SK-N-SH (cell line): ENCODE data around the gene SLC12A3. TPM values are rescaled to one million over a fixed set of nuclear protein-coding genes. Genes with fewer than 3 reads are reported as not detected.

Experiments
- CTCF ChIA-PET: fragments of 300-600, 350-600 bp; formaldehyde crosslinking; extraction: SDS; loops from one replicate; lab custom pipeline; 2021; lab: Yijun Ruan, JAX
- POLR2A ChIA-PET: fragments of 350-600 bp; sonication (Branson Sonifier 250); formaldehyde crosslinking; extraction: SDS; loops from one replicate; lab custom pipeline; 2020; ENCODE audit warnings: antibody characterized with exemption, inconsistent platforms; lab: Yijun Ruan, JAX
- DNase-seq: peaks from one replicate; pipeline ENCODE4 v3.0.0; 2012
- H2AFZ ChIP-seq: fragments of 200-600 bp; sonication (generic); 2 replicates; pipeline ENCODE4 v1.8.1; 2016; ENCODE audit warnings: antibody characterized with exemption, mild to moderate bottlenecking, low read depth
- H3F3A ChIP-seq: fragments of 200-600 bp; sonication (generic); replicated peaks from 2 replicates; pipeline ENCODE3; 2016; ENCODE audit warnings: antibody characterized with exemption, mild to moderate bottlenecking; ENCODE audit not compliant: insufficient read depth
- H3K27ac ChIP-seq, 2 experiments: fragments of 200-500 bp in 1 of 2; fragments of 200-600 bp in 1 of 2; sonication (Bioruptor generic) in 1 of 2; sonication (generic), shearing (Covaris generic) in 1 of 2; 2 replicates each; pipeline versions ENCODE4 v1.5.1 to v1.6.1; 2014 to 2016; ENCODE audit warnings: low read depth in 2 of 2, inconsistent platforms in 1 of 2, low read length in 1 of 2, mild to moderate bottlenecking in 1 of 2, mixed read lengths in 1 of 2
- H3K27me3 ChIP-seq: fragments of 200-600 bp; sonication (generic), shearing (Covaris generic); 2 replicates; pipeline ENCODE4 v1.6.1; 2016; ENCODE audit warnings: mixed run types; ENCODE audit not compliant: insufficient read depth
- H3K36me3 ChIP-seq, 2 experiments: fragments of 200-500 bp in 1 of 2; fragments of 200-600 bp in 1 of 2; sonication (Bioruptor generic) in 1 of 2; sonication (generic) in 1 of 2; replicated peaks in 1 of 2; 2 replicates each; pipeline versions ENCODE3 to v1.5.1; 2014 to 2016; ENCODE audit warnings: low read length in 1 of 2, mild to moderate bottlenecking in 1 of 2; ENCODE audit not compliant: insufficient read depth in 2 of 2, control insufficient read depth in 1 of 2
- H3K4me1 ChIP-seq, 2 experiments: fragments of 200-500 bp in 1 of 2; fragments of 200-600 bp in 1 of 2; sonication (Bioruptor generic) in 1 of 2; sonication (generic), shearing (Covaris generic) in 1 of 2; 2 replicates each; pipeline versions ENCODE4 v1.5.1 to v1.6.1; 2014 to 2016; ENCODE audit warnings: low read depth in 1 of 2, low read length in 1 of 2, mixed run types in 1 of 2; ENCODE audit not compliant: insufficient read depth in 2 of 2, control insufficient read depth in 1 of 2
- H3K4me2 ChIP-seq: fragments of 200-600 bp; sonication (generic), shearing (Covaris generic); 2 replicates; pipeline ENCODE4 v1.6.1; 2017; ENCODE audit warnings: mixed run types
- H3K4me3 ChIP-seq, 2 experiments: fragments of 200-500 bp in 1 of 2; fragments of 200-600 bp in 1 of 2; sonication (Bioruptor generic) in 1 of 2; sonication (generic), shearing (Covaris generic) in 1 of 2; 2 replicates each; pipeline versions ENCODE4 v1.5.1 to v1.8.1; 2014 to 2016; ENCODE audit warnings: low read depth in 2 of 2, inconsistent platforms in 1 of 2, low read length in 1 of 2, mild to moderate bottlenecking in 1 of 2, mixed read lengths in 1 of 2, moderate library complexity in 1 of 2
- H3K79me2 ChIP-seq: fragments of 200-600 bp; sonication (generic); 2 replicates; pipeline ENCODE4 v1.8.1; 2017; ENCODE audit warnings: mild to moderate bottlenecking; ENCODE audit not compliant: insufficient read depth
- H3K9ac ChIP-seq: fragments of 200-600 bp; sonication (generic); 2 replicates; pipeline ENCODE4 v1.6.1; 2017; ENCODE audit warnings: mixed run types
- H3K9me2 ChIP-seq: fragments of 200-600 bp; sonication (generic); 2 replicates; pipeline ENCODE4 v1.6.1; 2017; ENCODE audit warnings: mixed run types
- H3K9me3 ChIP-seq: fragments of 200-600 bp; sonication (generic); 2 replicates; pipeline ENCODE4 v1.6.1; 2017; ENCODE audit warnings: mixed run types, mild to moderate bottlenecking, moderate library complexity
- H4K20me1 ChIP-seq: fragments of 200-600 bp; sonication (generic); 2 replicates; pipeline ENCODE4 v1.6.1; 2017; ENCODE audit warnings: mild to moderate bottlenecking, mixed run types; ENCODE audit not compliant: insufficient read depth
- GABPA ChIP-seq: IDR thresholded peaks from 2 replicates; pipeline ENCODE4 v1.4.0; 2012; ENCODE audit warnings: low read depth, mild to moderate bottlenecking
- GATA2 ChIP-seq: sonication (generic); formaldehyde crosslinking; IDR thresholded peaks from 2 replicates; pipeline ENCODE4 v1.5.0; 2020; ENCODE audit warnings: mild to moderate bottlenecking, missing genetic modification reagents
- MXI1 ChIP-seq: IDR thresholded peaks from 2 replicates; pipeline ENCODE4 v1.6.1; 2012; ENCODE audit warnings: mild to moderate bottlenecking, low read depth, low read length, improper control_type of control experiment
- NFIC ChIP-seq: IDR thresholded peaks from 2 replicates; pipeline ENCODE4 v1.4.0; 2012; ENCODE audit warnings: borderline replicate concordance
- RXRA ChIP-seq: IDR thresholded peaks from 2 replicates; pipeline ENCODE4 v1.4.0; 2012; ENCODE audit warnings: low read depth, mild to moderate bottlenecking, borderline replicate concordance
- TCF12 ChIP-seq: IDR thresholded peaks from 2 replicates; pipeline ENCODE4 v1.4.0; 2012
- TEAD4 ChIP-seq: IDR thresholded peaks from 2 replicates; pipeline ENCODE4 v1.4.0; 2012; ENCODE audit warnings: mild to moderate bottlenecking, borderline replicate concordance; ENCODE audit not compliant: insufficient read depth
- WGBS: methylation state at CpG from one replicate; pipeline ENCODE4 v1.1.6; 2017; ENCODE audit warnings: low lambda C conversion rate; 5-methylcytosine and 5-hydroxymethylcytosine counted together
- polyA plus RNA-seq, 3 experiments: library from polyadenylated mRNA; depleted of rRNA; stranded (reverse); fragments of >200 nt; gene quantifications; 2 replicates each; pipeline ENCODE4 v1.2.3, GENCODE V29; 2012
- TF ChIP-seq, protein P1 (sequence below): fragments of 200-600 bp; sonication (generic); IDR thresholded peaks from 2 replicates; pipeline ENCODE4 v1.6.1; 2017; ENCODE audit warnings: antibody characterized with exemption, mild to moderate bottlenecking, moderate library complexity
- TF ChIP-seq, protein P2 (sequence below): IDR thresholded peaks from 2 replicates; pipeline ENCODE4 v1.6.1; 2012; ENCODE audit warnings: mild to moderate bottlenecking, low read depth, low read length, moderate library complexity
- TF ChIP-seq, protein P3 (sequence below): IDR thresholded peaks from 2 replicates; pipeline ENCODE4 v1.4.0; 2012; ENCODE audit warnings: low read depth

The SLC12A3 gene
- polyA plus RNA-seq, 1 of the 3 experiments (the other 2 are of a cell fraction), result not detected

DNA sequence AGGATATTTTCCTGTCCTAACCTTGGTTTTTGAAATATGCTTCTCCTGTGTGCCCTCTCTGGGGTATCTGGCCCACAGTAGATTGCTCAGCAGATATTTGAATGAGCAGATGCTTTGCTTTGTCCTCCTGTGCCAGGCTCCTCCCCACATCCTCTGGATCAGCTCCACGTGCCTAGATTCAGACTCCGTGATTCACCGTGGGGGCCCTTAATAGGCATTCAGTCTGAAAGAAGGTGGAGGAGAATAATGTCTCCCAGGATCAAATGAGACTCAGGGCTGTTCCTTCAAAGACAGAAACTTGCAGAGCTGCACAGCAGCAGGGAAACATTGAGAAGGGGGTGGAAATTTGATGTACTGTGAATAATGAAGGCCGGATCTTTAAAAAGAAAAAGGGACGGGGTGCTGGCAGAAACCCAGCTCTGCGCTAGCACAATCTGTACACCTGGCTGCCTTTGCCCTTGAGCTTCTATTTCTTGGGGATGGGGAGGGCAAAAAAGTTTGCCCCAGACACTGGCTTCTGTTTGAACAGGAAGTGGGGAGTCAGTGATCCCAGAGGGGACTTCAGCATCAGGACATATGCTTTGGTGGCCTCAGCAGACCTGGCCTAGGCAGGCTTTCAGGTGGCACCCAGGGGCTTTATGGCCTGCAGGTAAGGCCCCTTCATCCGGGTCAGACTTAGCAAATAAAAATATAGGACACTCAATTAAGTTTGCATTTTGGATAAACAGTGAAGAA, 15.9 kb upstream of the SLC12A3 start (continued):
- TF ChIP-seq NFIC (peak; percentile 71), TEAD4 (peak; percentile 44; the same call in 1 of the 2 replicates), GATA2 (CRISPR knock-in tag) (peak; percentile 48; the same call in 1 of the 2 replicates)

DNA sequence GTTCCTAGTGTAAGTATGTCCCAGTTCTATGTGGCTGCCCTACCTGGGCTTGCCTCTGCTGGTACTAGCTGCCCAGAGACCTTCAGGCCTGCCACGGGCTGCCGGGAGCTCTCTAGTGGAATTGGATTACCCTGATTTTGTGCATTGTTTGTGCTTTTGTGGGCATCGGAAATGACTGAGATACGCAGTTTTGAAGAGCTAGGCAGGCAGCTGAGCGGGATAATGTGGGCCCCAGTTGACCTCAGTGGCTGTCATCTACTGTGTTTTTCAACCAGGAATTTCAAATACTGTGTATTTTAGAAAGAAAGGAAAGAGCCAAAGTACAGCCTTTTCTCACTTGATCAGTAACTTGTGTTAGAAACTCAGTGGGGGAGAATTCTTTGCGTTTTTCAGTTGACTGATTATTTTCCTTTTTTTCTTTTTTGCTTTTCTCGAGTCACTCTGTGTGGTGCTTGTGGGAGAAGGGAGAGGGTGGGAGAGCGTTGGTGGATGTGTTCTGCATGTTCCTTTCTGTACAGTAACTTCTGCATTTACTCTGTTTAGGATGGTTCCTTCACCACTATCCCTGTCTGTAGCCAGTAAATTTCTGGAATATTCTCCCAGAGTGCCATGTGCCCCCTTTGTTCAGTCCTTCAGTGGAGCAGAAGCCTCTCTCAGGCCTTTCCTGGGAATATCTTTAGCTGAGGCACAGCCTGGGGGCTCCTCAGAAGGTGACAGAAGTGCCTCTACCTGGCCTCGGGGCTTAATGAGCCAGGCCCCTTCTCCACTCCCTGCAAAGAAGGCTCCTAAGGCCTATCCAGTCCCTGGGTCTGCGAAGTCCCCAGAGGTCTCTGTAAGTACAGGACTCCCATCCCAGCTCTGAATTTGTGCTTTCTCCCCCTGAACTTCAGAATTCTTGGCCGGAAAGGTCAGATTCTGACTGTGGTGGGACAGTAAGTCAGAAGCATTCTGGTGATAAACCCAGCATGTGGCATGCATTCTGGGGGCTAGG, 15.0 kb upstream of the SLC12A3 start:
- TF ChIP-seq TCF12, result no peak
- TF ChIP-seq, protein P1, sequence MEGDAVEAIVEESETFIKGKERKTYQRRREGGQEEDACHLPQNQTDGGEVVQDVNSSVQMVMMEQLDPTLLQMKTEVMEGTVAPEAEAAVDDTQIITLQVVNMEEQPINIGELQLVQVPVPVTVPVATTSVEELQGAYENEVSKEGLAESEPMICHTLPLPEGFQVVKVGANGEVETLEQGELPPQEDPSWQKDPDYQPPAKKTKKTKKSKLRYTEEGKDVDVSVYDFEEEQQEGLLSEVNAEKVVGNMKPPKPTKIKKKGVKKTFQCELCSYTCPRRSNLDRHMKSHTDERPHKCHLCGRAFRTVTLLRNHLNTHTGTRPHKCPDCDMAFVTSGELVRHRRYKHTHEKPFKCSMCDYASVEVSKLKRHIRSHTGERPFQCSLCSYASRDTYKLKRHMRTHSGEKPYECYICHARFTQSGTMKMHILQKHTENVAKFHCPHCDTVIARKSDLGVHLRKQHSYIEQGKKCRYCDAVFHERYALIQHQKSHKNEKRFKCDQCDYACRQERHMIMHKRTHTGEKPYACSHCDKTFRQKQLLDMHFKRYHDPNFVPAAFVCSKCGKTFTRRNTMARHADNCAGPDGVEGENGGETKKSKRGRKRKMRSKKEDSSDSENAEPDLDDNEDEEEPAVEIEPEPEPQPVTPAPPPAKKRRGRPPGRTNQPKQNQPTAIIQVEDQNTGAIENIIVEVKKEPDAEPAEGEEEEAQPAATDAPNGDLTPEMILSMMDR, result no peak
- no peak for TF ChIP-seq RXRA
- TF ChIP-seq, protein P2, sequence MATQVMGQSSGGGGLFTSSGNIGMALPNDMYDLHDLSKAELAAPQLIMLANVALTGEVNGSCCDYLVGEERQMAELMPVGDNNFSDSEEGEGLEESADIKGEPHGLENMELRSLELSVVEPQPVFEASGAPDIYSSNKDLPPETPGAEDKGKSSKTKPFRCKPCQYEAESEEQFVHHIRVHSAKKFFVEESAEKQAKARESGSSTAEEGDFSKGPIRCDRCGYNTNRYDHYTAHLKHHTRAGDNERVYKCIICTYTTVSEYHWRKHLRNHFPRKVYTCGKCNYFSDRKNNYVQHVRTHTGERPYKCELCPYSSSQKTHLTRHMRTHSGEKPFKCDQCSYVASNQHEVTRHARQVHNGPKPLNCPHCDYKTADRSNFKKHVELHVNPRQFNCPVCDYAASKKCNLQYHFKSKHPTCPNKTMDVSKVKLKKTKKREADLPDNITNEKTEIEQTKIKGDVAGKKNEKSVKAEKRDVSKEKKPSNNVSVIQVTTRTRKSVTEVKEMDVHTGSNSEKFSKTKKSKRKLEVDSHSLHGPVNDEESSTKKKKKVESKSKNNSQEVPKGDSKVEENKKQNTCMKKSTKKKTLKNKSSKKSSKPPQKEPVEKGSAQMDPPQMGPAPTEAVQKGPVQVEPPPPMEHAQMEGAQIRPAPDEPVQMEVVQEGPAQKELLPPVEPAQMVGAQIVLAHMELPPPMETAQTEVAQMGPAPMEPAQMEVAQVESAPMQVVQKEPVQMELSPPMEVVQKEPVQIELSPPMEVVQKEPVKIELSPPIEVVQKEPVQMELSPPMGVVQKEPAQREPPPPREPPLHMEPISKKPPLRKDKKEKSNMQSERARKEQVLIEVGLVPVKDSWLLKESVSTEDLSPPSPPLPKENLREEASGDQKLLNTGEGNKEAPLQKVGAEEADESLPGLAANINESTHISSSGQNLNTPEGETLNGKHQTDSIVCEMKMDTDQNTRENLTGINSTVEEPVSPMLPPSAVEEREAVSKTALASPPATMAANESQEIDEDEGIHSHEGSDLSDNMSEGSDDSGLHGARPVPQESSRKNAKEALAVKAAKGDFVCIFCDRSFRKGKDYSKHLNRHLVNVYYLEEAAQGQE, result no peak
- TF ChIP-seq, protein P3, sequence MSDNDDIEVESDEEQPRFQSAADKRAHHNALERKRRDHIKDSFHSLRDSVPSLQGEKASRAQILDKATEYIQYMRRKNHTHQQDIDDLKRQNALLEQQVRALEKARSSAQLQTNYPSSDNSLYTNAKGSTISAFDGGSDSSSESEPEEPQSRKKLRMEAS, result no peak
- TF ChIP-seq GABPA, result no peak
- TF ChIP-seq TEAD4, result no peak
- TF ChIP-seq MXI1, result no peak
- ChIA-PET CTCF (interaction anchor here (0.7 to 3.2 kb wide), 9 partner anchors 9 to 57 kb away, joined by 3 to 21 read pairs (median 3); no protein-coding TSS in a partner anchor), POLR2A (no interaction called here)
- H3K9me2 ChIP-seq, result no peaks in the 10 kb centered on the region
- H3K27ac ChIP-seq, result peak overlapping the region; percentile 77 to 85
- peak overlapping the region; percentile 42 for H3K9ac ChIP-seq
- DNase-seq, result no peak
- H4K20me1 ChIP-seq, result no peaks in the 10 kb centered on the region
- no peak overlapping the region for H2AFZ ChIP-seq
- H3K9me3 ChIP-seq, result no peaks in the 10 kb centered on the region
- H3K4me2 ChIP-seq, result peak overlapping the region; percentile 60
- WGBS, result 82% methylated on average over 8 of the region's 11 CpGs
- no peaks in the 10 kb centered on the region for H3K27me3 ChIP-seq
- no peaks in the 10 kb centered on the region for H3K79me2 ChIP-seq
- peaks cover 37 to 46% of the 10 kb centered on the region in 2 experiments for H3K4me1 ChIP-seq
- no peak overlapping the region for H3K4me3 ChIP-seq
- H3F3A ChIP-seq, result peaks cover 44% of the 10 kb centered on the region
- H3K36me3 ChIP-seq, result peaks cover 0 to 1% of the 10 kb centered on the region in 2 experiments
